ENCODE measurements around the gene ARFIP1.

The ARFIP1 gene

GRCh38 chr4:152946446-152946845 is 166.7 kb downstream of the ARFIP1 start:
- no peak for DNase-seq (ENCODE audit: extremely low read depth, low read depth)

GRCh38 chr4:152947311-152947710 is 167.6 kb downstream of the ARFIP1 start:
- no peak for DNase-seq (ENCODE audit: extremely low read depth, low read depth)
- no peak for TF ChIP-seq CTCF (IDR thresholded peaks at IDR 0.05; ENCODE audit: low read depth, low read length)

More at GRCh38 chr4:152946446-152946845, 166.7 kb downstream of the ARFIP1 start:
- no peak for TF ChIP-seq CTCF (IDR thresholded peaks at IDR 0.05; ENCODE audit: low read depth, low read length)

GRCh38 chr4:152949930-152950329 is 170.2 kb downstream of the ARFIP1 start:
- TF ChIP-seq CTCF (IDR thresholded peaks at IDR 0.05; ENCODE audit: low read depth, low read length), result no peak
- DNase-seq (ENCODE audit: extremely low read depth, low read depth), result no peak

- TF ChIP-seq CTCF (IDR thresholded peaks at IDR 0.05; ENCODE audit: low read depth, low read length), result no peak
- no peak for DNase-seq (ENCODE audit: extremely low read depth, low read depth)
These were observed 170.9 kb downstream of the ARFIP1 start for GRCh38 chr4:152950402-152951274.

GRCh38 chr4:152951348-152951747 is 171.6 kb downstream of the ARFIP1 start:
- TF ChIP-seq CTCF (IDR thresholded peaks at IDR 0.05; ENCODE audit: low read depth, low read length), result no peak
- DNase-seq (ENCODE audit: extremely low read depth, low read depth), result no peak

GRCh38 chr4:152953514-152953913 is 173.8 kb downstream of the ARFIP1 start:
- no peak for TF ChIP-seq CTCF (IDR thresholded peaks at IDR 0.05; ENCODE audit: low read depth, low read length)
- DNase-seq (ENCODE audit: extremely low read depth, low read depth), result no peak

GRCh38 chr4:152954741-152955140 is 175.0 kb downstream of the ARFIP1 start:
- TF ChIP-seq CTCF (IDR thresholded peaks at IDR 0.05; ENCODE audit: low read depth, low read length), result no peak
- DNase-seq (ENCODE audit: extremely low read depth, low read depth), result no peak

All from AG09319 (cell line).